RWPE2 (cell line): ENCODE results near the gene PARVG.
"Not testable (repeated sequence)": the region's sequence is repeated elsewhere in the genome, so short reads cannot be mapped to it uniquely, and the experiment has no call there.

Source experiments
- ATAC-seq: fragments of 200-7000 bp; cut with Tn5 transposase; 3 replicates; pipeline ENCODE4 v1.9.1; 2021; ENCODE audit warnings: low read depth
- DNase-seq: peaks from one replicate; pipeline ENCODE4 v3.0.0-alpha.2; 2020; ENCODE audit warnings: low spot score
- H3K27ac ChIP-seq: fragments of 450-650 bp; 2 replicates; pipeline ENCODE4 v1.5.1; 2017; ENCODE audit warnings: mild to moderate bottlenecking; ENCODE audit not compliant: poor library complexity, severe bottlenecking
- H3K27me3 ChIP-seq: fragments of 250-450 bp; sonication (Bioruptor Pico); 2 replicates; pipeline ENCODE4 v1.5.1; 2021; ENCODE audit warnings: mild to moderate bottlenecking, moderate library complexity; ENCODE audit not compliant: insufficient read depth, poor library complexity, severe bottlenecking
- H3K36me3 ChIP-seq: fragments of 250-450 bp; sonication (Bioruptor Pico); 2 replicates; pipeline ENCODE4 v1.5.1; 2020; ENCODE audit warnings: low read depth, mild to moderate bottlenecking, moderate library complexity
- H3K4me1 ChIP-seq: fragments of 250-450 bp; sonication (Bioruptor Pico); 2 replicates; pipeline ENCODE4 v1.5.1; 2021; ENCODE audit warnings: mild to moderate bottlenecking, moderate library complexity; ENCODE audit not compliant: insufficient read depth, poor library complexity, severe bottlenecking
- H3K4me3 ChIP-seq: fragments of 250-450 bp; sonication (Bioruptor Pico); 2 replicates; pipeline ENCODE4 v1.5.1; 2021; ENCODE audit warnings: mild to moderate bottlenecking, moderate library complexity; ENCODE audit not compliant: severe bottlenecking
- H3K9me3 ChIP-seq: fragments of 250-450 bp; sonication (Bioruptor Pico); 2 replicates; pipeline ENCODE4 v1.5.1; 2021; ENCODE audit warnings: mild to moderate bottlenecking, moderate library complexity; ENCODE audit not compliant: severe bottlenecking
- CTCF ChIP-seq: fragments of 450-650 bp; IDR thresholded peaks from one replicate; pipeline ENCODE4 v1.5.1; 2017; ENCODE audit warnings: mild to moderate bottlenecking, moderate library complexity; ENCODE audit not compliant: poor library complexity, severe bottlenecking

Gene PARVG

DNA sequence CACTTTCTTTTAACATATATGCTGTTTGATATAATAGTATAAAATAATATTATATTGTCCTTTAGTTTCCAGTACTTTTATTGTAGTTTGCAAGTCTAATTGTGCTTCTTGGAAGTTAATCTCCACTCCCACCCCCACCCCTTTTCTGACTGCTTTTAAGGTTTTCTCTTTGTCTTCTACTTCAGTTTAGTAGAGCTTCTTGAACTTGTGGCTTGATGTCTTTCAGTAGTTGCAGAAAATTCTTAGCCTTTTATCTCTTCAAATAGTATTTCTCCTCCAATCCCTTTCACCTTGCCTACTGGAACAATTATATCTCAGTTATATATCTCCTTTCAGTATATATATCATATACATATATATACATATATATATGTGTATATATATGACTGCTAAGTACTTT is 56.6 kb downstream of the PARVG start:
- peaks cover 9% of the 10 kb centered on the region for H3K27me3 ChIP-seq
- no peak overlapping the region for H3K4me3 ChIP-seq
- H3K9me3 ChIP-seq = no peaks in the 10 kb centered on the region
- no peak overlapping the region for H3K27ac ChIP-seq
- DNase-seq (no peak), ATAC-seq (no peak)
- TF ChIP-seq CTCF = no peak
- H3K4me1 ChIP-seq = no peaks in the 10 kb centered on the region
- no peaks in the 10 kb centered on the region for H3K36me3 ChIP-seq

DNA sequence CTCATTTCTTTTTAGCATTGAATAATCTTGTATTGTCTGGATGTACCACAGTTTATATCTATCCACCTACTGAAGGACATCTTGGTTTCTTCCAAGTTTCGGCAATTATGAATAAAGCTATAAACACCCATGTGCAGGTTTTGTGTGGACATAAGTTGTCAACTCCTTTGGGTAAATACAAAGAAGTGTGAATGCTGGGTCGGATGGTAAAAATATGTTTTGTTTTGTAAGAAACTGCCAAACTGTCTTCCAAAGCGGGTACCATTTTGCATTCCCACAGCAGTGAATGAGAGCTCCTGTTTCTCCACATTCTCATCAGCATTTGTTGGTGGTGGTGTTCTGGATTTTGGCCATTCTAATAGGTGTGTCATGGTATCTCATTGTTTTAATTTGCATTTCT is 60.4 kb downstream of the PARVG start:
- not testable (repeated sequence) for ATAC-seq, H3K9me3 ChIP-seq, DNase-seq, H3K4me3 ChIP-seq, H3K27ac ChIP-seq, H3K36me3 ChIP-seq, H3K27me3 ChIP-seq, H3K4me1 ChIP-seq

DNA sequence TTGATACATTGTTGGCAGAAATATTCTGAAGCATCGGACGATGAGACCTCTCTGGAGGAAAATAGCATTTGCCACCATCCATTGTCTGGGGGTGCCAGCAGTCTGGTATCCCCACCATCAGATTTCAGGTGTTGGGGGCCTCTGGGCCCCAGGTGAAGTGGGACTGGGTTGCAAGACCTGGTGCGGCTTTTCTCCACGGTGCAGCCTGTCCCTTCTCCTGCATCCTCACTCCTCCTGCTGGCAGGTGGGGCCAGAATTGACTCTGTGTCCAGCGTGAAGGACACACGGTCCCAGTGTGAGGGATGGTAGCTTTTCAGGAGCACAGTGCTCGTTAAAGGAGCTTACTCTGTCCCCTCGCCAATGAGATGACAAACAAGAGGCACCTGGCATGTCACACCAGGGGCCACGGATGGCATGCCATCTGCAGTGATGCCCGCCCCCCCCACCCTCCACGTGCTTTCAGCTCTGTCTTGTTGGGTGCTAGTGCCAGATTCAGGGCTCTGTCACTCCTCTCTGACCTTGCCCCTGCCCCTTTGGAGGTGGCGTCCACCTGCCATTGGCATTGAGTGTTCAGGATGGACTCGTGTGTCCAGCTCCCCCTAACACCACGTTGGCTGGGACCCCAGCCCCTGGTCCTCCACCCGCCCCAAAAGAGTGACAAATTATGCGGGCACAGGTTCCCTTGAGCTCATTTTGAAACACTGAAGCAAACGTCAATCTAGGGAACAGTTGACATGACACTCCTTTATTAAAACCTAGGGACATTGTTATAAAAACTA is 62.4 kb downstream of the PARVG start:
- TF ChIP-seq CTCF = no peak
- peaks cover 9% of the 10 kb centered on the region for H3K27me3 ChIP-seq
- H3K27ac ChIP-seq = no peak overlapping the region
- no peak for DNase-seq
- H3K36me3 ChIP-seq = no peaks in the 10 kb centered on the region
- no peak overlapping the region for H3K4me3 ChIP-seq
- H3K9me3 ChIP-seq = no peaks in the 10 kb centered on the region
- no peak for ATAC-seq
- H3K4me1 ChIP-seq = no peaks in the 10 kb centered on the region

DNA sequence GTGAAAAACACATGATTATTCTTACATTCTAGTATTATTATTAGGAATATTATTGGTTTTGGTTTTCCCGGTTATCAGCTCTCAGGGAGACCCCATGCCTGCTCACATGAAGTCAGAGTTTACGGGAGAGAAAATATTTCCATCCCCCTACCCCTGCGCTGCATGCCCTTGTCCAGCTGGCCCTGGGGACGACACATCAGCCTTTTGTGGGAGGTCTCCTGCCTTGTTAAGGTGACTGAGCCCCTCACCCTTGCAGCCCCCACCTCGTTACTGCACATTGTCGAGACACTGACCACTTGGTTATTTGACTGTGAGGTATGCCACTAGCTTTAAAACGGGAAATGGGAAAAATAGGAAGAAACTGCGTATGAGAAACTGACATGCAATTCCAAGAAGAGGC is 63.0 kb downstream of the PARVG start:
- ATAC-seq (no peak), DNase-seq (no peak)
- Histone ChIP-seq H3K9me3 (no peaks in the 10 kb centered on the region), H3K4me1 (no peaks in the 10 kb centered on the region), H3K27me3 (peaks cover 9% of the 10 kb centered on the region), H3K27ac (no peak overlapping the region), H3K36me3 (no peaks in the 10 kb centered on the region), H3K4me3 (no peak overlapping the region)
- no peak for TF ChIP-seq CTCF

DNA sequence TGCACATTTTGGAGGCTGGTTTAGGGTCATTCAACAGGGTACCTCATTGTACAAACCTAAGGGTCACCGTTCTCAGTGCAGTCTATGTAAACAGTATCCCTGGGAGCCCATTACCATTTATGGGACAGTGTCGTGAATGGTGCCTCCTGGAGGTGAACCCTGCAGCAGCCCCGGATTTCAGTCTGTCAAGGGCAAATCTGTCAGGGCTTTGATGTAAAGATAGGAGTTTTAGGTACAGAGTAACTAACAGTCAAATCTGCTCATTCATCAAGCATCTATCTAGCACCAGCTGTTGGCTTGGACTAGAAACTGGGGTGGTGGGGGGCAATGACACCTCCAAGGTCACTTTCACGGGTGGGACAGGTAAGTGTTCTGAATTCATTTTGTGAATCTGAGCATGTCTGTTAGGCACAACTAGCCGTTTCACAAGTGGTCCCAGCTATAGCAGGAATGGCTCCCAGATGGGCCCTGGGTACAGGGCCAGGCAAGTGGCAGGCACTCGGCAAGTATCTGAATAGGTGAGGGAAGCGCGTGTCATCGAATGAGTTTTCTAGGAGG is 63.6 kb downstream of the PARVG start:
- Histone ChIP-seq H3K4me1 (no peaks in the 10 kb centered on the region), H3K27ac (no peak overlapping the region), H3K36me3 (no peaks in the 10 kb centered on the region), H3K4me3 (no peak overlapping the region), H3K27me3 (peaks cover 7% of the 10 kb centered on the region), H3K9me3 (no peaks in the 10 kb centered on the region)
- ATAC-seq = no peak
- no peak for DNase-seq
- TF ChIP-seq CTCF = no peak
